Measurements from ENCODE around the gene AREL1.

AREL1 gene

GRCh38 chr14:74670726-74671411, 42.0 kb downstream of the AREL1 start:
- Histone ChIP-seq H3K4me3 (ENCODE audit: low read depth, low read length) (no peak overlapping the region), H3K9ac (ENCODE audit: low read depth, low read length) (no peak overlapping the region), H3K9me3 (ENCODE audit: control insufficient read depth, insufficient read depth, low read length) (no peaks in the 10 kb centered on the region), H3K4me1 (ENCODE audit: control insufficient read depth, insufficient read depth, low read length) (no peaks in the 10 kb centered on the region), H3K27me3 (ENCODE audit: control insufficient read depth, insufficient read depth, low read length) (no peaks in the 10 kb centered on the region), H3K36me3 (ENCODE audit: control insufficient read depth, insufficient read depth, low read length) (peaks cover 10% of the 10 kb centered on the region)

- no peaks in the 10 kb centered on the region for H3K4me1 ChIP-seq (ENCODE audit: control insufficient read depth, insufficient read depth, low read length)
- no peaks in the 10 kb centered on the region for H3K27me3 ChIP-seq (ENCODE audit: control insufficient read depth, insufficient read depth, low read length)
- no peaks in the 10 kb centered on the region for H3K9me3 ChIP-seq (ENCODE audit: control insufficient read depth, insufficient read depth, low read length)
- H3K36me3 ChIP-seq (ENCODE audit: control insufficient read depth, insufficient read depth, low read length) = peaks cover 8% of the 10 kb centered on the region
- no peak overlapping the region for H3K4me3 ChIP-seq (ENCODE audit: low read depth, low read length)
- H3K9ac ChIP-seq (ENCODE audit: low read depth, low read length) = no peak overlapping the region
Measured at GRCh38 chr14:74669846-74670245, 43.0 kb downstream of the AREL1 start.

GRCh38 chr14:74669256-74669655, 43.6 kb downstream of the AREL1 start:
- Histone ChIP-seq H3K9me3 (ENCODE audit: control insufficient read depth, insufficient read depth, low read length) (no peaks in the 10 kb centered on the region), H3K4me3 (ENCODE audit: low read depth, low read length) (no peak overlapping the region), H3K9ac (ENCODE audit: low read depth, low read length) (no peak overlapping the region), H3K36me3 (ENCODE audit: control insufficient read depth, insufficient read depth, low read length) (peaks cover 8% of the 10 kb centered on the region), H3K27me3 (ENCODE audit: control insufficient read depth, insufficient read depth, low read length) (no peaks in the 10 kb centered on the region), H3K4me1 (ENCODE audit: control insufficient read depth, insufficient read depth, low read length) (no peaks in the 10 kb centered on the region)

DNA sequence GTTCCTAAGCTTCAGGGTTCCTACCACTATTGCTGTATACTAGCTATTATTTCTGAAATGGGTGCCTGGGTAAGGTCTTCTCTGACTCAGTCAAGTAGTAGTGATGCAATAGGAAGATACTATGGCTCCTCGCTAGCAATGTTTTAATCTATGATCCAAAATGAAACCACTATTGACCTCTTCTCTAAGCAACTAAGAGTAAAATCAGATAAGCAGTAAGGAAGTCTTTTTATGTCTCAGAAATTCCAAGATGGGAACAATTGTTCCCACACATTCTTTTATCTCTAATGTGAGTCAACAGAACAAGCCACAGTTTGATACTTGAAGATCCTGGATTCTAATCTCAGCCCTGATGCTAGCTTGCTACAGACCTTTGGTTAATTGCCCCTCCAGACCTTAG, 45.1 kb downstream of the AREL1 start:
- no peaks in the 10 kb centered on the region for H3K27me3 ChIP-seq (ENCODE audit: control insufficient read depth, insufficient read depth, low read length)
- peaks cover 13% of the 10 kb centered on the region for H3K36me3 ChIP-seq (ENCODE audit: control insufficient read depth, insufficient read depth, low read length)
- H3K9ac ChIP-seq (ENCODE audit: low read depth, low read length) = no peak overlapping the region
- no peak overlapping the region for H3K4me3 ChIP-seq (ENCODE audit: low read depth, low read length)
- H3K4me1 ChIP-seq (ENCODE audit: control insufficient read depth, insufficient read depth, low read length) = no peaks in the 10 kb centered on the region
- no peaks in the 10 kb centered on the region for H3K9me3 ChIP-seq (ENCODE audit: control insufficient read depth, insufficient read depth, low read length)

GRCh38 chr14:74664717-74665116, 48.2 kb downstream of the AREL1 start:
- Histone ChIP-seq H3K27me3 (ENCODE audit: control insufficient read depth, insufficient read depth, low read length) (no peaks in the 10 kb centered on the region), H3K36me3 (ENCODE audit: control insufficient read depth, insufficient read depth, low read length) (peaks cover 15% of the 10 kb centered on the region), H3K9me3 (ENCODE audit: control insufficient read depth, insufficient read depth, low read length) (no peaks in the 10 kb centered on the region), H3K4me1 (ENCODE audit: control insufficient read depth, insufficient read depth, low read length) (no peaks in the 10 kb centered on the region), H3K4me3 (ENCODE audit: low read depth, low read length) (no peak overlapping the region), H3K9ac (ENCODE audit: low read depth, low read length) (no peak overlapping the region)

GRCh38 chr14:74663884-74664283, 49.0 kb downstream of the AREL1 start:
- H3K4me3 ChIP-seq (ENCODE audit: low read depth, low read length) = no peak overlapping the region
- H3K36me3 ChIP-seq (ENCODE audit: control insufficient read depth, insufficient read depth, low read length) = peaks cover 15% of the 10 kb centered on the region
- no peaks in the 10 kb centered on the region for H3K9me3 ChIP-seq (ENCODE audit: control insufficient read depth, insufficient read depth, low read length)
- H3K4me1 ChIP-seq (ENCODE audit: control insufficient read depth, insufficient read depth, low read length) = no peaks in the 10 kb centered on the region
- H3K9ac ChIP-seq (ENCODE audit: low read depth, low read length) = no peak overlapping the region
- H3K27me3 ChIP-seq (ENCODE audit: control insufficient read depth, insufficient read depth, low read length) = no peaks in the 10 kb centered on the region

DNA sequence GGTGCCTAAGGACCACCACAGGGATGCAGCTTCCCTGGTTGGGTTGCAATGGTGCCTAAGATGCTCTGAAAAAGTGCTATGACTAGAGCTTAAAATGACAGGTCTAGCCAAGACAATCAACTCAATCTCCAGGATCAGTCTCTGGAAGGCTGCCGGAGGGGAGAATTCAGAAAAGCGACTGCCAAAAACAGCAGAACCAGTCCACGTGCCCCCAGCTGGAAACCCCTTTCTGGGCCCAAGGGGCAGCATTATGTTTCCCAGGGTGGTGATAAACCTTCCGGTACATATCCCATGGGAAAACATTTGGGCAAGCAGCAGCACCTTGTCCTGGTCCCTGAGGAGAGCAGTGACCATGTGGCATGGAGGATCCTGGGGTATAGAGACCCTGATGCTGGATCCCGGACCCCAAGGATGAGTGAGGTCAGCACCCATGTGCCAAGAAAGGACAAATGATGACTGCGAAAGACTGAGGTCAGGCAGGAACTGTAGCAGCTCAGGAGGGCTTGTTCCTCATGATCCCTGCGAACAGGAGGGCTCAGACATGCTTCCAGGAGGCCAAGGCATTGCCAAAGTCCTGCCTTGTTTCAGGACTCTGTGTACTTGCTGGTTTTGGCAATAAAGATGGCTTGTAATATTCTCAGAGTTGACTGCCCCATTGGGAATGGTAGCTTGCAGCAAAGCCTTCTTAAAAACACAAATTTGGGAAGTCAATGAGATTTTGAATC, 51.0 kb downstream of the AREL1 start:
- no peaks in the 10 kb centered on the region for H3K9me3 ChIP-seq (ENCODE audit: control insufficient read depth, insufficient read depth, low read length)
- no peaks in the 10 kb centered on the region for H3K4me1 ChIP-seq (ENCODE audit: control insufficient read depth, insufficient read depth, low read length)
- H3K9ac ChIP-seq (ENCODE audit: low read depth, low read length) = no peak overlapping the region
- no peaks in the 10 kb centered on the region for H3K27me3 ChIP-seq (ENCODE audit: control insufficient read depth, insufficient read depth, low read length)
- peaks cover 15% of the 10 kb centered on the region for H3K36me3 ChIP-seq (ENCODE audit: control insufficient read depth, insufficient read depth, low read length)
- H3K4me3 ChIP-seq (ENCODE audit: low read depth, low read length) = no peak overlapping the region

GRCh38 chr14:74660863-74661262, 52.0 kb downstream of the AREL1 start:
- H3K9me3 ChIP-seq (ENCODE audit: control insufficient read depth, insufficient read depth, low read length) = no peaks in the 10 kb centered on the region
- no peak overlapping the region for H3K9ac ChIP-seq (ENCODE audit: low read depth, low read length)
- H3K4me3 ChIP-seq (ENCODE audit: low read depth, low read length) = no peak overlapping the region
- H3K4me1 ChIP-seq (ENCODE audit: control insufficient read depth, insufficient read depth, low read length) = no peaks in the 10 kb centered on the region
- H3K36me3 ChIP-seq (ENCODE audit: control insufficient read depth, insufficient read depth, low read length) = peaks cover 15% of the 10 kb centered on the region
- H3K27me3 ChIP-seq (ENCODE audit: control insufficient read depth, insufficient read depth, low read length) = no peaks in the 10 kb centered on the region

- no peak overlapping the region for H3K4me3 ChIP-seq (ENCODE audit: low read depth, low read length)
- H3K4me1 ChIP-seq (ENCODE audit: control insufficient read depth, insufficient read depth, low read length) = no peaks in the 10 kb centered on the region
- no peak overlapping the region for H3K9ac ChIP-seq (ENCODE audit: low read depth, low read length)
- H3K36me3 ChIP-seq (ENCODE audit: control insufficient read depth, insufficient read depth, low read length) = peaks cover 15% of the 10 kb centered on the region
- H3K9me3 ChIP-seq (ENCODE audit: control insufficient read depth, insufficient read depth, low read length) = no peaks in the 10 kb centered on the region
- no peaks in the 10 kb centered on the region for H3K27me3 ChIP-seq (ENCODE audit: control insufficient read depth, insufficient read depth, low read length)
Measured at GRCh38 chr14:74660167-74660566, 52.7 kb downstream of the AREL1 start.

- H3K4me1 ChIP-seq (ENCODE audit: control insufficient read depth, insufficient read depth, low read length) = no peaks in the 10 kb centered on the region
- H3K4me3 ChIP-seq (ENCODE audit: low read depth, low read length) = no peak overlapping the region
- H3K9ac ChIP-seq (ENCODE audit: low read depth, low read length) = no peak overlapping the region
- peaks cover 13% of the 10 kb centered on the region for H3K36me3 ChIP-seq (ENCODE audit: control insufficient read depth, insufficient read depth, low read length)
- no peaks in the 10 kb centered on the region for H3K9me3 ChIP-seq (ENCODE audit: control insufficient read depth, insufficient read depth, low read length)
- H3K27me3 ChIP-seq (ENCODE audit: control insufficient read depth, insufficient read depth, low read length) = no peaks in the 10 kb centered on the region
Measured at GRCh38 chr14:74658535-74659131, 54.2 kb downstream of the AREL1 start.

DNA sequence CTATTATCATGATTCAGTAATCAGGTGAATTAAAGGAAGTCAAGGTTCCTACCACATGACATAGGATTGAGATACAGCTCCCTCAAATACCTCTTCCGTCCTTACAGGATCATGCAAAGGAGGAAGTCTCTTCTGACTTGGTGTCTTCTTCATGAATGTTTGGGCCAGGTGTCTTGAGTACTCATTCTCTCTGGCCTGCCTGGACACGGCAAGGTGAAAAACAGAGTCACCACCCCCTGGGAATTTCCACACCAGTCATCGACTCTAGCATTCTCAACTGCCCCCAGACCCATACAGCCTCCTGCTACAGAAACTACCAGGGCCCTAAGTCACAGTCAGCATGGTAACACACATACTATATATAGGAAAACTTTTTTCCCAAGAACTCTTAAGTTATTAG, 55.9 kb downstream of the AREL1 start:
- H3K9ac ChIP-seq (ENCODE audit: low read depth, low read length) = no peak overlapping the region
- peaks cover 6% of the 10 kb centered on the region for H3K36me3 ChIP-seq (ENCODE audit: control insufficient read depth, insufficient read depth, low read length)
- no peaks in the 10 kb centered on the region for H3K9me3 ChIP-seq (ENCODE audit: control insufficient read depth, insufficient read depth, low read length)
- H3K27me3 ChIP-seq (ENCODE audit: control insufficient read depth, insufficient read depth, low read length) = no peaks in the 10 kb centered on the region
- H3K4me3 ChIP-seq (ENCODE audit: low read depth, low read length) = no peak overlapping the region
- H3K4me1 ChIP-seq (ENCODE audit: control insufficient read depth, insufficient read depth, low read length) = no peaks in the 10 kb centered on the region
